B cell (primary cell): Measurements from ENCODE around the gene HOXC13. TPM values are rescaled to one million over a fixed set of nuclear protein-coding genes. Genes with fewer than 3 reads are reported as not detected.

ENCODE experiments used
- ATAC-seq: fragments of 200-7000 bp; cut with Tn5 transposase; one replicate; pipeline ENCODE4 v1.10.0; 2021; ENCODE audit warnings: low read depth, mild to moderate bottlenecking, moderate number of reproducible peaks, moderate library complexity
- CTCF ChIA-PET: fragments of 350-600 bp; sonication (Branson Sonifier 250); formaldehyde crosslinking; loops from one replicate; lab custom pipeline; 2021; ENCODE audit warnings: antibody characterized with exemption, inconsistent platforms; lab: Charles Lee
- POLR2A ChIA-PET: fragments of 350-600 bp; sonication (Branson Sonifier 250); formaldehyde crosslinking; loops from one replicate; lab custom pipeline; 2021; ENCODE audit warnings: antibody characterized with exemption; lab: Charles Lee
- DNase-seq: peaks from one replicate; pipeline ENCODE4 v3.0.0; 2013
- H2AFZ ChIP-seq: 2 replicates; pipeline ENCODE4 v1.6.1; 2012; ENCODE audit warnings: mild to moderate bottlenecking, low read depth, low read length; ENCODE audit not compliant: insufficient read depth, poor library complexity, severe bottlenecking
- H3K27ac ChIP-seq, 2 donors: 1 replicate in 1 of 2; 2 replicates in 1 of 2; pipeline ENCODE4 v1.5.1; 2012 to 2013; ENCODE audit warnings: low read length in 2 of 2, mild to moderate bottlenecking in 2 of 2, moderate library complexity in 1 of 2
- H3K27me3 ChIP-seq, 4 experiments: fragments of 200-600 bp in 1 of 4; sonication (generic) in 1 of 4; replicated peaks in 1 of 4; 1 replicate in 2 of 4; 2 replicates in 2 of 4; pipeline versions ENCODE4 v1.6.1 to v1.7.0; 2013 to 2016; ENCODE audit warnings: low read length in 3 of 4, mild to moderate bottlenecking in 2 of 4, mixed read lengths in 1 of 4, moderate library complexity in 1 of 4; ENCODE audit not compliant: insufficient read depth in 4 of 4, control insufficient read depth in 3 of 4; ENCODE audit errors: control extremely low read depth in 1 of 4
- H3K36me3 ChIP-seq, 2 experiments: replicated peaks in 1 of 2; 1 replicate in 1 of 2; 2 replicates in 1 of 2; pipeline versions ENCODE4 v1.6.1 to v1.7.1; 2013; ENCODE audit warnings: low read length in 1 of 2; ENCODE audit not compliant: insufficient read depth in 2 of 2, control insufficient read depth in 1 of 2; ENCODE audit errors: control extremely low read depth in 1 of 2, extremely low read depth in 1 of 2
- H3K4me1 ChIP-seq, 2 donors: fragments of 200-600 bp in 1 of 2; sonication (generic) in 1 of 2; 1 replicate in 1 of 2; 2 replicates in 1 of 2; pipeline versions ENCODE4 v1.5.1 to v1.6.1; 2013 to 2017; ENCODE audit warnings: low read length in 2 of 2; ENCODE audit not compliant: control insufficient read depth in 2 of 2, insufficient read depth in 2 of 2
- H3K4me2 ChIP-seq: replicated peaks from 2 replicates; pipeline ENCODE3; 2012; ENCODE audit warnings: mild to moderate bottlenecking, low read depth, low read length; ENCODE audit not compliant: poor library complexity, severe bottlenecking
- H3K4me3 ChIP-seq, 5 experiments: fragments of 200-600 bp in 1 of 5; sonication (generic) in 1 of 5; 1 replicate in 3 of 5; 2 replicates in 2 of 5; pipeline versions ENCODE4 v1.5.1 to v1.7.0; 2011 to 2016; ENCODE audit warnings: low read length in 4 of 5, mild to moderate bottlenecking in 4 of 5, low read depth in 2 of 5, control low read depth in 1 of 5, moderate library complexity in 1 of 5; ENCODE audit not compliant: insufficient read depth in 1 of 5; ENCODE audit errors: control extremely low read depth in 1 of 5, extremely low read depth in 1 of 5
- H3K79me2 ChIP-seq: fragments of 200-600 bp; sonication (generic); one replicate; pipeline ENCODE4 v1.6.0; 2016; ENCODE audit warnings: low read length; ENCODE audit not compliant: control insufficient read depth, insufficient read depth
- H3K9ac ChIP-seq: fragments of 200-600 bp; sonication (generic); 2 replicates; pipeline ENCODE4 v1.6.1; 2017; ENCODE audit warnings: mild to moderate bottlenecking, low read length, moderate library complexity
- H3K9me3 ChIP-seq, 3 donors: one replicate each; pipeline versions ENCODE4 v1.6.1 to v1.7.1; 2013; ENCODE audit warnings: low read length in 2 of 3; ENCODE audit not compliant: control insufficient read depth in 2 of 3, insufficient read depth in 1 of 3; ENCODE audit errors: control extremely low read depth in 1 of 3
- H4K20me1 ChIP-seq: 2 replicates; pipeline ENCODE4 v1.6.0; 2012; ENCODE audit warnings: mild to moderate bottlenecking, low read length; ENCODE audit not compliant: insufficient read depth, control insufficient read depth, poor library complexity, severe bottlenecking
- H3K27ac Mint-ChIP-seq: one replicate; pipeline ENCODE4 v1.8.0; 2021; ENCODE audit warnings: mixed read lengths
- H3K27me3 Mint-ChIP-seq: one replicate; pipeline ENCODE4 v1.8.0; 2021; ENCODE audit warnings: mixed read lengths
- H3K4me1 Mint-ChIP-seq: one replicate; pipeline ENCODE4 v1.8.0; 2021; ENCODE audit warnings: mixed read lengths
- H3K4me3 Mint-ChIP-seq: one replicate; pipeline ENCODE4 v1.8.0; 2021; ENCODE audit warnings: mixed read lengths
- H3K9me3 Mint-ChIP-seq: one replicate; pipeline ENCODE4 v1.8.0; 2022; ENCODE audit warnings: mixed read lengths; ENCODE audit not compliant: insufficient read depth
- CTCF ChIP-seq: fragments of 200-600 bp; IDR thresholded peaks from one replicate; pipeline ENCODE4 v1.8.0; 2022; ENCODE audit warnings: antibody characterized with exemption, mild to moderate bottlenecking
- EZH2 ChIP-seq: IDR thresholded peaks from 2 replicates; pipeline ENCODE4 v1.6.1; 2012; ENCODE audit warnings: borderline replicate concordance, low read depth, mild to moderate bottlenecking, moderate library complexity, low read length; ENCODE audit not compliant: insufficient read depth, poor library complexity, severe bottlenecking
- whole genome bisulfite sequencing: methylation state at CpG from one replicate; pipeline ENCODE4 v1.1.5; 2013; ENCODE audit warnings: missing lambda C conversion rate; ENCODE audit not compliant: insufficient coverage; 5-methylcytosine and 5-hydroxymethylcytosine counted together
- intact Hi-C: fragments of 100-400 bp; cut with micrococcal nuclease; formaldehyde crosslinking; loops from one replicate; pipeline ENCODE4 v1.10.0; 2022
- polyA plus RNA-seq: library from polyadenylated mRNA; depleted of rRNA; stranded (reverse); fragments of >200 nt; gene quantifications from 2 replicates; pipeline ENCODE4 v1.2.3, GENCODE V29; 2012
- total RNA-seq, 2 donors: library from RNA; stranded (reverse); fragments of 120-200 nt in 1 of 2; gene quantifications; 1 replicate in 1 of 2; 2 replicates in 1 of 2; pipeline versions ENCODE4 v1.2.3 to v1.2.4, GENCODE V29; 2013 to 2022

The HOXC13 gene
- total and polyA plus RNA-seq, 2 donors (not counting 1 experiment from before 2014, with no cell fraction given) = not detected

- H3K4me1 Mint-ChIP-seq = peaks cover 18% of the 10 kb centered on the region
- peaks cover 0 to 79% (median 5%) of the 10 kb centered on the region in 3 donors for H3K9me3 ChIP-seq
- H3K36me3 ChIP-seq = no peaks in the 10 kb centered on the region
- no peak overlapping the region for H3K27ac ChIP-seq
- intact Hi-C loops = no loop called here
- no peak overlapping the region for H3K27ac Mint-ChIP-seq
- ChIA-PET CTCF (interaction anchor here (1.0 to 1.6 kb wide), 4 partner anchors 21 to 255 kb away, joined by 3 to 4 read pairs (median 3); no protein-coding TSS in a partner anchor), POLR2A (no interaction called here)
- TF ChIP-seq CTCF = no peak
- no peak for TF ChIP-seq EZH2
- no peaks in the 10 kb centered on the region for H3K9me3 Mint-ChIP-seq
- H3K9ac ChIP-seq = no peak overlapping the region
- peaks cover 1 to 97% (median 88%) of the 10 kb centered on the region in 4 experiments for H3K27me3 ChIP-seq
- ATAC-seq = no peak
- no peaks in the 10 kb centered on the region for H3K79me2 ChIP-seq
- no peak overlapping the region for H3K4me3 ChIP-seq
- no peaks in the 10 kb centered on the region for H4K20me1 ChIP-seq
- H3K4me2 ChIP-seq = no peak overlapping the region
- no peak overlapping the region for H2AFZ ChIP-seq
- DNase-seq = no peak
- 15% methylated on average over 3 of the region's 4 CpGs for WGBS
- H3K27me3 Mint-ChIP-seq = peaks cover 80% of the 10 kb centered on the region
- no peak overlapping the region for H3K4me3 Mint-ChIP-seq
- peaks cover 19 to 44% of the 10 kb centered on the region in 2 donors for H3K4me1 ChIP-seq
These were observed 20.7 kb downstream of the HOXC13 start for GRCh38 chr12:53959314-53959713.

- Histone ChIP-seq H3K4me3 (no peak overlapping the region), H3K27ac (no peak overlapping the region), H4K20me1 (no peaks in the 10 kb centered on the region), H2AFZ (no peak overlapping the region), H3K4me1 (peaks cover 22 to 47% of the 10 kb centered on the region in 2 donors), H3K9me3 (peaks cover 1 to 74% (median 3%) of the 10 kb centered on the region in 3 donors), H3K9ac (no peak overlapping the region), H3K36me3 (no peaks in the 10 kb centered on the region), H3K27me3 (peaks cover 1 to 99% (median 91%) of the 10 kb centered on the region in 4 experiments), H3K4me2 (no peak overlapping the region), H3K79me2 (no peaks in the 10 kb centered on the region)
- peaks cover 22% of the 10 kb centered on the region for H3K4me1 Mint-ChIP-seq
- ChIA-PET CTCF (interaction anchor here (0.6 kb wide), 1 partner anchor 49 kb away, joined by 3 read pairs; the partner anchor contains the start of gene HOXC8), POLR2A (no interaction called here)
- peak overlapping the region; percentile 29 for H3K27ac Mint-ChIP-seq
- DNase-seq (peak; percentile 42), ATAC-seq (no peak)
- H3K27me3 Mint-ChIP-seq = peaks cover 87% of the 10 kb centered on the region
- no peaks in the 10 kb centered on the region for H3K9me3 Mint-ChIP-seq
- H3K4me3 Mint-ChIP-seq = no peak overlapping the region
- 12% methylated on average over 36 of the region's 39 CpGs for WGBS
- intact Hi-C loops = no loop called here
- peak; percentile 90 for TF ChIP-seq EZH2
- no peak for TF ChIP-seq CTCF
These were observed 21.8 kb downstream of the HOXC13 start for GRCh38 chr12:53960187-53961024.
